IMR-90 (cell line): ENCODE results near the gene ITGA2.

Source experiments
- CEBPB ChIP-seq: IDR thresholded peaks from 2 replicates; pipeline ENCODE4 v1.6.1; 2012; ENCODE audit warnings: low read depth, low read length, improper control_type of control experiment
- MAFK ChIP-seq: IDR thresholded peaks from 2 replicates; pipeline ENCODE4 v1.6.1; 2012; ENCODE audit warnings: low read depth, low read length, improper control_type of control experiment
- MXI1 ChIP-seq: IDR thresholded peaks from 2 replicates; pipeline ENCODE4 v1.6.1; 2012; ENCODE audit warnings: low read depth, mild to moderate bottlenecking, low read length, moderate library complexity, borderline replicate concordance
- NFE2L2 ChIP-seq: fragments of 150-350 bp; IDR thresholded peaks from 2 replicates; pipeline ENCODE4 v1.6.1; 2016; ENCODE audit warnings: low read depth, mild to moderate bottlenecking, low read length
- POLR2A ChIP-seq: IDR thresholded peaks from 2 replicates; pipeline ENCODE4 v1.6.1; 2012; ENCODE audit warnings: mild to moderate bottlenecking, low read depth, low read length
- RAD21 ChIP-seq: IDR thresholded peaks from 2 replicates; pipeline ENCODE4 v1.6.1; 2012; ENCODE audit warnings: low read length, improper control_type of control experiment
- RCOR1 ChIP-seq: IDR thresholded peaks from 2 replicates; pipeline ENCODE4 v1.6.1; 2012; ENCODE audit warnings: mild to moderate bottlenecking, low read length, improper control_type of control experiment; ENCODE audit not compliant: insufficient replicate concordance
- RFX5 ChIP-seq: IDR thresholded peaks from 2 replicates; pipeline ENCODE4 v1.8.0; 2012; ENCODE audit warnings: low read depth, mild to moderate bottlenecking, low read length, moderate library complexity
- TF ChIP-seq, protein P1 (sequence below): fragments of 150-350 bp; IDR thresholded peaks from 2 replicates; pipeline ENCODE4 v1.6.1; 2017; ENCODE audit warnings: mild to moderate bottlenecking, antibody characterized with exemption, low read length, low read depth
- TF ChIP-seq, protein P2 (sequence below): conservative IDR thresholded peaks from 2 replicates; pipeline ENCODE4 v1.5.1; 2012; ENCODE audit warnings: mild to moderate bottlenecking, low read depth, low read length, improper control_type of control experiment
- TF ChIP-seq, protein P3 (sequence below): fragments of 150-350 bp; IDR thresholded peaks from 2 replicates; pipeline ENCODE4 v1.6.1; 2016; ENCODE audit warnings: low read depth, mild to moderate bottlenecking, low read length, moderate library complexity, borderline replicate concordance

DNA sequence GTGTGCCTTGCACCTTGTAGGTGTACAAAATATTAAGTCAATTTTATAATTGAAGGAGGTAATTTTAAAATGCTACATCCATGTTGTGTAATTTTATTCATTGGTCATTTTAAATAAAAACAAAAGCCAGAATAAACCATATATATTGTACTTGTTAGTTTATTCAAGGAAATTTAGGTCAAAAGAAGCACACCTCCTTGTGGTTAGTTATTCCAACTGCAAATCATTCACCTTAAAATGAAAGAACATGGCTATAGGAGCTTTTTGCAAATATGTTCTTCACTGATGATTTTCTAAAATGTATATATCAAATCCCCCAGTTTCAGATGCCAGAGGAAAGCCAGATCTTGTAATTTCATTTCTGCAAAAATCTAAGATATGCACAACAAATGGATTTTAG lies 125.8 kb downstream of the ITGA2 start:
- TF ChIP-seq POLR2A, result no peak
- TF ChIP-seq, protein P1, sequence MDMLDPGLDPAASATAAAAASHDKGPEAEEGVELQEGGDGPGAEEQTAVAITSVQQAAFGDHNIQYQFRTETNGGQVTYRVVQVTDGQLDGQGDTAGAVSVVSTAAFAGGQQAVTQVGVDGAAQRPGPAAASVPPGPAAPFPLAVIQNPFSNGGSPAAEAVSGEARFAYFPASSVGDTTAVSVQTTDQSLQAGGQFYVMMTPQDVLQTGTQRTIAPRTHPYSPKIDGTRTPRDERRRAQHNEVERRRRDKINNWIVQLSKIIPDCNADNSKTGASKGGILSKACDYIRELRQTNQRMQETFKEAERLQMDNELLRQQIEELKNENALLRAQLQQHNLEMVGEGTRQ, result no peak
- TF ChIP-seq, protein P2, sequence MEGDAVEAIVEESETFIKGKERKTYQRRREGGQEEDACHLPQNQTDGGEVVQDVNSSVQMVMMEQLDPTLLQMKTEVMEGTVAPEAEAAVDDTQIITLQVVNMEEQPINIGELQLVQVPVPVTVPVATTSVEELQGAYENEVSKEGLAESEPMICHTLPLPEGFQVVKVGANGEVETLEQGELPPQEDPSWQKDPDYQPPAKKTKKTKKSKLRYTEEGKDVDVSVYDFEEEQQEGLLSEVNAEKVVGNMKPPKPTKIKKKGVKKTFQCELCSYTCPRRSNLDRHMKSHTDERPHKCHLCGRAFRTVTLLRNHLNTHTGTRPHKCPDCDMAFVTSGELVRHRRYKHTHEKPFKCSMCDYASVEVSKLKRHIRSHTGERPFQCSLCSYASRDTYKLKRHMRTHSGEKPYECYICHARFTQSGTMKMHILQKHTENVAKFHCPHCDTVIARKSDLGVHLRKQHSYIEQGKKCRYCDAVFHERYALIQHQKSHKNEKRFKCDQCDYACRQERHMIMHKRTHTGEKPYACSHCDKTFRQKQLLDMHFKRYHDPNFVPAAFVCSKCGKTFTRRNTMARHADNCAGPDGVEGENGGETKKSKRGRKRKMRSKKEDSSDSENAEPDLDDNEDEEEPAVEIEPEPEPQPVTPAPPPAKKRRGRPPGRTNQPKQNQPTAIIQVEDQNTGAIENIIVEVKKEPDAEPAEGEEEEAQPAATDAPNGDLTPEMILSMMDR, result peak; percentile 40
- no peak for TF ChIP-seq RAD21
- TF ChIP-seq, protein P3, sequence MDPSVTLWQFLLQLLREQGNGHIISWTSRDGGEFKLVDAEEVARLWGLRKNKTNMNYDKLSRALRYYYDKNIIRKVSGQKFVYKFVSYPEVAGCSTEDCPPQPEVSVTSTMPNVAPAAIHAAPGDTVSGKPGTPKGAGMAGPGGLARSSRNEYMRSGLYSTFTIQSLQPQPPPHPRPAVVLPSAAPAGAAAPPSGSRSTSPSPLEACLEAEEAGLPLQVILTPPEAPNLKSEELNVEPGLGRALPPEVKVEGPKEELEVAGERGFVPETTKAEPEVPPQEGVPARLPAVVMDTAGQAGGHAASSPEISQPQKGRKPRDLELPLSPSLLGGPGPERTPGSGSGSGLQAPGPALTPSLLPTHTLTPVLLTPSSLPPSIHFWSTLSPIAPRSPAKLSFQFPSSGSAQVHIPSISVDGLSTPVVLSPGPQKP, result no peak
- TF ChIP-seq RFX5, result no peak
- TF ChIP-seq NFE2L2, result no peak
- no peak for TF ChIP-seq MXI1
- TF ChIP-seq CEBPB, result no peak
- TF ChIP-seq MAFK, result no peak
- TF ChIP-seq RCOR1, result no peak
